K562 (cell line): Measurements from ENCODE around the gene POLRMT. TPM values are rescaled to one million over a fixed set of nuclear protein-coding genes. Genes with fewer than 3 reads are reported as not detected.

Experiments
- ATAC-seq: fragments of 200-7000 bp; cut with Tn5 transposase; 3 replicates; pipeline ENCODE4 v1.9.1; 2020; ENCODE audit warnings: moderate library complexity
- BruUV-seq: library from RNA; stranded (reverse); fragments of 400-500 nt; replicated peaks from 2 replicates; lab custom pipeline; 2021; lab: Mats Ljungman, UMichigan
- CTCF ChIA-PET: fragments of 300-600 bp; formaldehyde crosslinking; extraction: SDS; loops from one replicate; lab custom pipeline; 2021; ENCODE audit warnings: low intra/inter-chr PET ratio; lab: Yijun Ruan, JAX
- POLR2A ChIA-PET: fragments of 300-600, 350-650 bp; sonication (Branson Sonifier 250); formaldehyde crosslinking; extraction: SDS; loops from one replicate; lab custom pipeline; 2021; ENCODE audit warnings: antibody characterized with exemption, inconsistent platforms; lab: Yijun Ruan, JAX
- DNase-seq, 4 experiments: peaks; one replicate each; pipeline versions ENCODE4 v3.0.0 to v3.0.0-alpha.2; 2011 to 2018; ENCODE audit warnings: low spot score in 3 of 4, mixed read lengths in 3 of 4; ENCODE audit errors: extremely low read depth in 1 of 4
- FAIRE-seq: peaks from 2 replicates; lab custom pipeline; 2011; peaks lifted over from hg19 to GRCh38; lab: Jason Lieb, UNC
- H2AFZ ChIP-seq: 2 replicates; pipeline ENCODE4 v1.6.0; 2011; ENCODE audit warnings: low read depth, low read length, control low read depth, inconsistent platforms
- H3K27ac ChIP-seq: fragments of 200-600 bp; 3 replicates; pipeline ENCODE4 v1.8.0; 2011; ENCODE audit warnings: low read depth, mild to moderate bottlenecking, control low read depth, inconsistent platforms, low read length, moderate library complexity, mixed read lengths; ENCODE audit errors: extremely low read depth
- H3K27me3 ChIP-seq, 2 experiments: fragments of 300-600 bp in 1 of 2; 2 replicates in 1 of 2; 3 replicates in 1 of 2; pipeline versions ENCODE4 v1.6.0 to v1.8.0; 2011; ENCODE audit warnings: inconsistent platforms in 2 of 2, low read length in 2 of 2, mild to moderate bottlenecking in 1 of 2, mixed read lengths in 1 of 2, moderate library complexity in 1 of 2; ENCODE audit not compliant: control insufficient read depth in 2 of 2, insufficient read depth in 2 of 2
- H3K36me3 ChIP-seq: fragments of 300-600 bp; 3 replicates; pipeline ENCODE4 v1.8.0; 2011; ENCODE audit warnings: mild to moderate bottlenecking, low read length, inconsistent platforms; ENCODE audit not compliant: control insufficient read depth, insufficient read depth
- H3K4me1 ChIP-seq, 2 experiments: fragments of 200-600 bp in 1 of 2; replicated peaks in 1 of 2; 2 replicates in 1 of 2; 3 replicates in 1 of 2; pipeline versions ENCODE4 v1.5.1 to v1.8.0; 2011; ENCODE audit warnings: inconsistent platforms in 2 of 2, low read length in 2 of 2, mild to moderate bottlenecking in 1 of 2, mixed read lengths in 1 of 2, moderate library complexity in 1 of 2; ENCODE audit not compliant: control insufficient read depth in 2 of 2, insufficient read depth in 2 of 2
- H3K4me2 ChIP-seq: 2 replicates; pipeline ENCODE4 v1.6.1; 2011; ENCODE audit warnings: low read length, control low read depth, inconsistent platforms, mixed read lengths; ENCODE audit not compliant: insufficient read depth
- H3K4me3 ChIP-seq: fragments of 200-600 bp; sonication (generic), shearing (Covaris generic); 2 replicates; pipeline ENCODE4 v1.5.1; 2016; ENCODE audit warnings: control low read depth, inconsistent platforms
- H3K79me2 ChIP-seq: fragments of 200-600 bp; 3 replicates; pipeline ENCODE4 v1.8.0; 2011; ENCODE audit warnings: low read length, inconsistent platforms; ENCODE audit not compliant: control insufficient read depth, insufficient read depth
- H3K9ac ChIP-seq, 2 experiments: 2 replicates each; pipeline versions ENCODE4 v1.6.0 to v1.6.1; 2011; ENCODE audit warnings: low read depth in 2 of 2, low read length in 2 of 2, control low read depth in 1 of 2, inconsistent platforms in 1 of 2, mild to moderate bottlenecking in 1 of 2, mixed read lengths in 1 of 2; ENCODE audit not compliant: insufficient read depth in 1 of 2
- H3K9me1 ChIP-seq: one replicate; pipeline ENCODE4 v1.6.0; 2011; ENCODE audit warnings: inconsistent platforms, mild to moderate bottlenecking, low read length, moderate library complexity; ENCODE audit not compliant: control insufficient read depth, insufficient read depth
- H3K9me3 ChIP-seq: replicated peaks from 2 replicates; pipeline ENCODE4 v1.5.1; 2011; ENCODE audit warnings: low read depth, low read length, inconsistent platforms; ENCODE audit not compliant: control insufficient read depth, insufficient read depth
- H4K20me1 ChIP-seq: replicated peaks from 2 replicates; pipeline ENCODE4 v1.6.1; 2011; ENCODE audit warnings: low read length, inconsistent platforms, mixed read lengths; ENCODE audit not compliant: control insufficient read depth, insufficient read depth
- BRD4 ChIP-seq: fragments of 200-600 bp; sonication (generic); IDR thresholded peaks from 2 replicates; pipeline ENCODE4 v1.6.1; 2017; ENCODE audit warnings: inconsistent platforms
- ETV5 ChIP-seq: sonication (generic); formaldehyde crosslinking; IDR thresholded peaks from 2 replicates; pipeline ENCODE4 v1.4.0; 2020; ENCODE audit warnings: low read depth, mild to moderate bottlenecking, missing genetic modification reagents
- FOXA1 ChIP-seq: fragments of 450-650 bp; IDR thresholded peaks from 2 replicates; pipeline ENCODE4 v1.6.1; 2016; ENCODE audit warnings: mild to moderate bottlenecking, borderline replicate concordance
- GTF3C2 ChIP-seq: IDR thresholded peaks from 3 replicates; pipeline ENCODE4 v1.6.1; 2011; ENCODE audit warnings: borderline replicate concordance, mild to moderate bottlenecking, moderate library complexity; ENCODE audit not compliant: insufficient read length; ENCODE audit errors: extremely low read depth
- MAZ ChIP-seq, 2 experiments: fragments of 450-650 bp in 1 of 2; sonication (generic) in 1 of 2; formaldehyde crosslinking; IDR thresholded peaks in 1 of 2; conservative IDR thresholded peaks in 1 of 2; 2 replicates each; pipeline versions ENCODE4 v1.4.0 to v1.5.0; 2020; ENCODE audit warnings: mild to moderate bottlenecking in 1 of 2, missing genetic modification reagents in 1 of 2
- PRDM10 ChIP-seq: fragments of 450-650 bp; IDR thresholded peaks from 2 replicates; pipeline ENCODE4 v1.6.1; 2018; ENCODE audit not compliant: partially characterized antibody
- RFX5 ChIP-seq: IDR thresholded peaks from 2 replicates; pipeline ENCODE4 v1.6.1; 2011; ENCODE audit warnings: low read depth, mild to moderate bottlenecking, improper control_type of control experiment, low read length
- SMARCA4 ChIP-seq: fragments of 450-650 bp; IDR thresholded peaks from 2 replicates; pipeline ENCODE4 v1.6.1; 2016
- TAF1 ChIP-seq: IDR thresholded peaks from 2 replicates; pipeline ENCODE4 v1.6.1; 2011; ENCODE audit warnings: mild to moderate bottlenecking, low read length, moderate library complexity; ENCODE audit not compliant: insufficient read depth, control insufficient read depth, severe bottlenecking; ENCODE audit errors: extremely low read depth
- ZBTB7A ChIP-seq: IDR thresholded peaks from 2 replicates; pipeline ENCODE4 v1.6.1; 2011; ENCODE audit warnings: low read depth, mild to moderate bottlenecking, low read length, moderate library complexity, borderline replicate concordance; ENCODE audit not compliant: control insufficient read depth
- ZNF431 ChIP-seq: sonication (generic); formaldehyde crosslinking; IDR thresholded peaks from 2 replicates; pipeline ENCODE4 v1.8.0; 2022; ENCODE audit warnings: mild to moderate bottlenecking, missing genetic modification reagents
- ZNF740 ChIP-seq, 3 experiments: fragments of 200-800 bp in 1 of 3; sonication (Bioruptor generic) in 1 of 3; sonication (generic) in 1 of 3; formaldehyde crosslinking in 1 of 3; IDR thresholded peaks; 2 replicates each; pipeline versions ENCODE4 v1.6.1 to v1.8.0; 2016 to 2022; ENCODE audit warnings: mild to moderate bottlenecking in 2 of 3, missing compliant biosample characterization in 2 of 3, missing genetic modification characterization in 2 of 3, missing genetic modification reagents in 1 of 3
- WGBS: fragments of 100-300 bp; shearing (Covaris generic); methylation state at CpG from one replicate; pipeline ENCODE4 v1.1.6; 2016; ENCODE audit warnings: low coverage, mixed read lengths; ENCODE audit not compliant: insufficient coverage; ENCODE audit errors: missing lambda C conversion rate; 5-methylcytosine and 5-hydroxymethylcytosine counted together
- in situ Hi-C: fragments of 300-500 bp; cut with MboI; formaldehyde crosslinking; loops from 4 replicates; pipeline ENCODE4 v1.15.0; 2018; ENCODE audit warnings: inconsistent platforms, mixed read lengths
- intact Hi-C: fragments of 100-400 bp; cut with micrococcal nuclease; formaldehyde crosslinking; loops from 2 replicates; pipeline ENCODE4 v1.14.2; 2022
- polyA plus RNA-seq, 8 experiments: library from polyadenylated mRNA; depleted of rRNA in 4 of 8; stranded (reverse) in 5 of 8; unstranded in 3 of 8; fragments of >200 nt; fragmentation: Nextera tagmentation in 2 of 8; fragmentation: Illumina TruSeq in 1 of 8; extraction: Ambion mirVana in 2 of 8; extraction: Trizol in 1 of 8; gene quantifications; 2 replicates each; pipeline versions ENCODE4 v1.2.1 to v1.2.3, GENCODE V29; 2011 to 2014; ENCODE audit warnings: inconsistent platforms in 1 of 8, missing spikeins in 1 of 8
- total RNA-seq, 7 experiments: library from RNA; depleted of rRNA in 6 of 7; stranded (reverse); fragments of >200 nt in 6 of 7; fragmentation: Illumina TruSeq in 2 of 7; extraction: Trizol in 2 of 7; gene quantifications; 2 replicates each; pipeline versions ENCODE4 v1.2.1 to v1.2.3, GENCODE V29; 2011 to 2021; ENCODE audit warnings: low replicate concordance in 1 of 7

POLRMT gene
- total and polyA plus RNA-seq, 9 of the 15 experiments (the other 6 are each of a cell fraction or from before 2014, with no cell fraction given) = 30.3 to 144 (median 68.0) TPM

GRCh38 chr19:570937-571565 is 62.3 kb downstream of the POLRMT start:
- Histone ChIP-seq H3K4me2 (peak overlapping the region; percentile 90), H4K20me1 (peaks cover 27% of the 10 kb centered on the region), H3K27me3 (no peaks in the 10 kb centered on the region), H3K9me3 (peaks cover 8% of the 10 kb centered on the region), H2AFZ (peak overlapping the region; percentile 86), H3K36me3 (peaks cover 8% of the 10 kb centered on the region; the same call in 1 of the 3 replicates), H3K4me3 (peak overlapping the region; percentile 43), H3K9ac (peak overlapping the region; percentile 81 to 99), H3K27ac (peak overlapping the region; percentile 92), H3K79me2 (peaks cover 40% of the 10 kb centered on the region), H3K4me1 (peaks cover 22 to 61% of the 10 kb centered on the region in 2 experiments), H3K9me1 (peaks cover 8% of the 10 kb centered on the region)
- FAIRE-seq = peak; percentile 77
- ChIA-PET CTCF (no interaction called here), POLR2A (interaction anchor here (1.3 to 2.2 kb wide), 3 partner anchors 13 to 39 kb away, joined by 10 to 13 read pairs (median 12); partner anchors contain the start of gene CDC34)
- in situ Hi-C loops = no loop called here
- intact Hi-C loops = loop anchor here (1.0 kb wide), 1 partner anchor 15 kb away; no protein-coding TSS in a partner anchor
- BruUV-seq = no TSS peak
- 2% methylated on average over 45 of the region's 45 CpGs for WGBS
- ATAC-seq = peak; percentile 1
- peak; percentile 43 to 74 (median 48) for DNase-seq
- TF ChIP-seq PRDM10 (peak; percentile 26), BRD4 (peak; percentile 46; the same call in 1 of the 2 replicates), RFX5 (no peak), ZNF740 (CRISPR knock-in tag; IDR thresholded peaks at IDR 0.05) (0 out of 2 replicates have a peak, but pooled peaks have one; percentile 26), ZNF740 (tag; IDR thresholded peaks at IDR 0.05) (no peak), FOXA1 (no peak), ZBTB7A (peak; percentile 39; the same call in 1 of the 2 replicates), ZNF431 (CRISPR knock-in tag) (no peak), TAF1 (peak; percentile 4), GTF3C2 (no peak), SMARCA4 (0 out of 2 replicates have a peak, but pooled peaks have one; percentile 48), ETV5 (no peak), MAZ (CRISPR knock-in tag; conservative IDR thresholded peaks at IDR 0.05 in 1 of 2, IDR thresholded peaks at IDR 0.05 in 1 of 2) (peak; percentile 44 to 68; a peak in 3 of 4 replicates)
